Stomach smooth muscle (tissue), 2 donors: ENCODE data around the gene GRAP.

Source experiments
- H3K27ac ChIP-seq: one replicate; pipeline ENCODE4 v1.7.0; 2013; ENCODE audit warnings: mild to moderate bottlenecking, low read length, inconsistent platforms
- H3K27me3 ChIP-seq, 2 donors: one replicate each; pipeline ENCODE4 v1.7.0; 2013; ENCODE audit warnings: low read length in 2 of 2; ENCODE audit not compliant: insufficient read depth in 2 of 2, control insufficient read depth in 1 of 2
- H3K36me3 ChIP-seq, 2 donors: one replicate each; pipeline ENCODE4 v1.7.0; 2013; ENCODE audit warnings: low read length in 2 of 2; ENCODE audit not compliant: control insufficient read depth in 2 of 2, insufficient read depth in 2 of 2
- H3K4me1 ChIP-seq: one replicate; pipeline ENCODE4 v1.7.0; 2013; ENCODE audit warnings: low read length; ENCODE audit not compliant: control insufficient read depth, insufficient read depth
- H3K4me3 ChIP-seq, 2 donors: one replicate each; pipeline ENCODE4 v1.7.0; 2013; ENCODE audit warnings: low read length in 2 of 2
- H3K9ac ChIP-seq, 2 donors: one replicate each; pipeline ENCODE4 v1.7.0; 2013; ENCODE audit warnings: low read length in 2 of 2, mild to moderate bottlenecking in 1 of 2
- H3K9me3 ChIP-seq, 2 donors: one replicate each; pipeline ENCODE4 v1.7.0; 2013; ENCODE audit warnings: low read length in 2 of 2; ENCODE audit not compliant: control insufficient read depth in 2 of 2
- donor health status: healthy.
- donor health status: Pancreatic carcinoma.

Gene GRAP

DNA sequence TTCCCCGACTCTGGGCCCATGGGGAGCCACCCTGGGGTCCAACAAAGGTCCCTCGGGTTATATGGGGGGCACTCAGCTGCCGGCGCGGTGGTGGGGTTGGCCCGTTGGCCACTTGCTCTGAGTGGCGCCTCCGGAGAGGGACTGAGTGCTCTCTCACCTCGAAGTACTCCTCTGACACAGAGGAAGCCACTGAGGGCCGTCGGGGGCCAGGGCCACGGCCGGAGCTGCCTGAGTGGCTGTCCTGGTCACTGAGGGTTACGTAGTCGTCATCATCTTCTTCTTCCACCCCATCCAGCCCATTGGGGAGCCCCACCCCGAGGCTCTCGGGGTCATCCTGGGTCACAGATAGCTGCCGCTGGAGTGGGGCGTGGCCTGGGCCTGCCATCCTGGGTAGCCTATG, 69.1 kb downstream of the GRAP start:
- no peaks in the 10 kb centered on the region for H3K4me1 ChIP-seq
- no peak overlapping the region for H3K27ac ChIP-seq
- peaks cover 0 to 2% of the 10 kb centered on the region in 2 donors for H3K36me3 ChIP-seq
- H3K27me3 ChIP-seq: no peaks in the 10 kb centered on the region
- H3K4me3 ChIP-seq: no peak overlapping the region
- H3K9ac ChIP-seq: no peak overlapping the region
- no peaks in the 10 kb centered on the region for H3K9me3 ChIP-seq

DNA sequence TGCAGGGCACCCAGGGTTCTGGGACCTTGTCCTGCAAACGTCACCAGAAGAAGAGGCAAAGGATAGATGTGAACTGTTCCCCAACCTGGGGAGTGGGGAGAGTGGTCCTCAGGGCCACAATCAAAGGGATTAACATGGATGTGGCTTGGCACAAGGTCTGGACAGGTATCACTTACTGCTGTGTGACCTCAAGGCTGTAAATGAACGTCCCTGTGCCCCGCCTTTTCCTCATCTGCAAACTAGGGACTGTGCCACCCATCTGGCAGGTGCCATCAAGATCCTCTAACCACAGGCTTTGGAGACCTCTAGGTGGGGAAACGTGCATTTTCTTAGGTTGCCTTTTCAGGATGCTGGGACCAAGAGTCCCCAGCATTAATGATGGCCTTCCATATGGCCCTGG, 69.7 kb downstream of the GRAP start:
- H3K27ac ChIP-seq: no peak overlapping the region
- peaks cover 0 to 2% of the 10 kb centered on the region in 2 donors for H3K36me3 ChIP-seq
- no peak overlapping the region for H3K9ac ChIP-seq
- H3K4me1 ChIP-seq: no peaks in the 10 kb centered on the region
- no peak overlapping the region for H3K4me3 ChIP-seq
- no peaks in the 10 kb centered on the region for H3K9me3 ChIP-seq
- no peaks in the 10 kb centered on the region for H3K27me3 ChIP-seq

DNA sequence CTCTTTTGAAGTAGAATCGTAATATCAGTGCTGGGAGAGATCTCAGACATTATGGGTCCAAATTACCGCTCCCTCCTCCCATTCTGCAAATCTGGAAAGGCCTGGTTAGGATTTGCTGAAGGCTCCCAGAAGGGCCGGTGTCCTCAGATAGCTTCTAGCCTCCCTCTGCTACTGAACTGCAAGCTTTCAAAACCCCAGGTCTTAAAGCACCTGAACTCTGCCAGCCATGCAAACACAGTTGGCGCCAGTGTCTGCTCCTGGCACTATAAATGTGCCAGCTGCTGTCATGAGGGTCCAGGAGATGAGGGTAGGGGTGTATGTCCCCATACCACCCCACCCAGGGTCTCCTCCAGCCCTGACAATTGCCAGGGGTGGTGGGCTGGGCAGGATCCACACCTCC, 70.6 kb downstream of the GRAP start:
- H3K27ac ChIP-seq: no peak overlapping the region
- no peaks in the 10 kb centered on the region for H3K4me1 ChIP-seq
- peaks cover 0 to 2% of the 10 kb centered on the region in 2 donors for H3K36me3 ChIP-seq
- no peak overlapping the region for H3K9ac ChIP-seq
- H3K4me3 ChIP-seq: no peak overlapping the region
- no peaks in the 10 kb centered on the region for H3K9me3 ChIP-seq
- no peaks in the 10 kb centered on the region for H3K27me3 ChIP-seq

DNA sequence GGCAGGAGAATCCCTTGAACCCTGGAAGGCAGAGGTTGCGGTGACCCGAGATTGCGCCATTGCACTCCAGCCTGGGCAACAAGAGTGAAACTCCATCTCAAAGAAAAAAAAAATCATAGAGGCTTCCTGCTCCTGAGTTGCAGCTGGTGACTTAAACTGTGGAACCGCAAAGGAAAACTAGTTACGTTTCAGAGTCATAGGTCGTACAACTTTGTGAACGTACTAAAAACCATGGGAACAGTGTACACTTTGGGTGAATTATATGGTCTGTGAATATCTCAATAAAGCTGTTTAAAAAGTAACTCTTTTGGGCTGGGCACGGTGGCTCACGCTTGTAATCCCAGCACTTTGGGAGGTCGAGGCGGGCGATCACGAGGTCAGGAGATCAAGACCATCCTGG, 71.2 kb downstream of the GRAP start:
- Histone ChIP-seq H3K9me3 (no peaks in the 10 kb centered on the region), H3K27me3 (no peaks in the 10 kb centered on the region), H3K36me3 (peaks cover 0 to 2% of the 10 kb centered on the region in 2 donors), H3K4me1 (no peaks in the 10 kb centered on the region), H3K27ac (no peak overlapping the region), H3K4me3 (no peak overlapping the region), H3K9ac (no peak overlapping the region)

DNA sequence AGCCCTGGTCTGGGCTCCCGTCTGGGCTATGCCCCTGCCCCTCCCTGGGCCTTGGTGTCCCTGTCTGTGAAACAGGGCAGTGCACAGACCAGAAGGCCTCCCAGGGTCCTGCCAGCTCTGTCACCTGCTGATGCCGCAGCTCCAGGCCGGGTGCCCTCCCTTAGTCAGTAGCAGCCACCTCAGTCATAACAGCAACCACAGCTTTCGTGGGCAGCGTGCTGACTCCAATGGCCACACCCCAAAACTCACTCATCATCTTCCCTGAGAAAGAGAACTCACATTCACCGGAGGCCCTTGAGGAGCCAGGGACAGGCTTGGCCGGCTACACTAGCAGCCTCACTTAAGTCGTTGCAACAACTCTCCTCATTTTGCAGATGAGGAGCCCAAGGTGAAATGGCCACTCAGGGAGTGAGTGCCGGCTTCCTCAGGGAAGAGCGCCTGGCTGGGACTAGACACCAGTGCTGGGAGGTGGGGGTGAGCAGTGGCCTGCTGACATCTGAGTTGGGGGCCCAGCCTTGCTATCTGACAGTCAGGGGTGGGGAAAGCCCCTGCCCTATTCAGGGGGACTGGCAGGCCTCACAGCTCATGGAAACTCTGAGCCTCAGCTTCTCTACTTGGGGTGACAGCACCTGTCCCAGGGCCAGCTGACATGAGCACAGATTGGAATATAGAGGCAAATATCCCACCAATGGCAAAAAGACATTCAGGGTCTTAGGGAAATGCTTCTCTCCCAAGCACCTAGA, 72.2 kb downstream of the GRAP start:
- no peaks in the 10 kb centered on the region for H3K4me1 ChIP-seq
- H3K9me3 ChIP-seq: no peaks in the 10 kb centered on the region
- H3K27me3 ChIP-seq: no peaks in the 10 kb centered on the region
- no peak overlapping the region for H3K9ac ChIP-seq
- peaks cover 0 to 2% of the 10 kb centered on the region in 2 donors for H3K36me3 ChIP-seq
- H3K4me3 ChIP-seq: no peak overlapping the region
- H3K27ac ChIP-seq: no peak overlapping the region

DNA sequence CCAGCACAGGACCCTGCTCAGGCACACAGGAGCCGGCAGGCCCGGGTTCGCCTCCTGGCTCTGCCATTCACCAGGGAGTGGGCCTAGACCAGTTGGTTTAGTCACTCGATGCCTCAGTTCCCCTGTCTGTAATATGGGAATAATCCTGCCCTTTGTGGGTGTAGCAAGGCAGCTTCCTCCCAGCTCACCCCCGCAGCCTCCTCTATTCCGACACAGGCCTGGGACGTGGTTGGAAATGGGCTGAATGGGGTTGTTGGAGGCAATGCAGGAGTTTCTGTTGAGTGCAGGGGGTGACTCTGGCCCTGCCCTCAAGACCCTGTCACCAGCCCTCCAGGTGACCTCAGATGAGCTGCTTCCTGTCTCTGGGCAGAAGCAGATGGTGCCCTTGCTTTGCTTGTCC, 75.0 kb downstream of the GRAP start:
- Histone ChIP-seq H3K9ac (no peak overlapping the region), H3K4me1 (no peaks in the 10 kb centered on the region), H3K27ac (no peak overlapping the region), H3K36me3 (no peaks in the 10 kb centered on the region), H3K4me3 (no peak overlapping the region), H3K9me3 (no peaks in the 10 kb centered on the region), H3K27me3 (no peaks in the 10 kb centered on the region)
